ENCODE measurements around the gene AATK. TPM values are rescaled to one million over a fixed set of nuclear protein-coding genes. Genes with fewer than 3 reads are reported as not detected.

AATK gene
- total and polyA plus RNA-seq, 2 of the 13 experiments (the other 11 are each of a cell fraction or from before 2014, with no cell fraction given): 2.9 to 8.4 TPM

DNA sequence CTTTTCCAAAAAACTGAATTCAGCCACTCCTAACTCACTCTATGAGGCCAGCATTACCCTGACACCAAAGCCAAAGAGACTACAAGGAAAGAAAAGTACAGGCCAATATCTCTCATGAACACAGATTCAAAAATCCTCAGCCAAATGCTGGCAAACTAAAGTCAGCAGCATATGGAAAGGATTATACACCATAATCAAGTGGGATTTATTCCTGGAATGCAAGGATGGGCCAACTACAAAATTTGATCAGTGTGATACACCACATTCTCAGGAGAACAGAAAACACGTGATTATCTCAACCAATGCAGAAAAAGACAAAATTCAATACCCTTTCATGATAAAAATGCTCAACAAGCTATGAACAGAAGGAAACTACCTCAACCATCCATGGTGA is 7.7 kb upstream of the AATK start:
- no peak for ATAC-seq
- Histone ChIP-seq H3K4me2 (ENCODE audit: low read depth, low read length) (no peak overlapping the region), H3K9me3 (ENCODE audit: low read length) (no peaks in the 10 kb centered on the region), H4K20me1 (ENCODE audit: insufficient read depth, low read length) (no peaks in the 10 kb centered on the region), H3K4me1 (ENCODE audit: insufficient read depth, low read length) (peaks cover 20% of the 10 kb centered on the region), H2AFZ (ENCODE audit: low read length) (no peak overlapping the region), H3K9ac (ENCODE audit: insufficient read depth, low read depth, low read length) (no peak overlapping the region), H3K27me3 (ENCODE audit: control insufficient read depth in 1 of 2, insufficient read depth in 2 of 2, low read length in 2 of 2) (peaks cover 1 to 18% of the 10 kb centered on the region in 2 experiments; a peak in 3 of 5 replicates), H3K36me3 (replicated peaks in 1 of 2; ENCODE audit: control insufficient read depth in 1 of 2, insufficient read depth in 2 of 2, low read length in 2 of 2) (no peaks in the 10 kb centered on the region), H3K4me3 (replicated peaks in 1 of 3; ENCODE audit: insufficient read depth in 1 of 3, low read depth in 2 of 3, low read length in 3 of 3) (no peak overlapping the region), H3K27ac (ENCODE audit: extremely low read length, insufficient read depth, low read length) (no peak overlapping the region), H3K79me2 (ENCODE audit: insufficient read depth, low read length) (no peaks in the 10 kb centered on the region)
- no peak for DNase-seq (ENCODE audit: low spot score)
- CTCF ChIA-PET (ENCODE audit: low intra/inter-chr PET ratio, low total read pairs): no interaction called here
- BruUV-seq (replicated peaks): no TSS peak
- 57% methylated on average over 1 of the region's 1 CpG for WGBS (ENCODE audit: low lambda C conversion rate)
- FAIRE-seq: peak; percentile 4
- POLR2A ChIA-PET: no interaction called here
- intact Hi-C loops (cut with micrococcal nuclease; ENCODE audit: unreplicated experiment) (no loop called here), in situ Hi-C loops (cut with HindIII; ENCODE audit: extremely low pct_ligation_motif_present, low pct_unique_long_range_greater_than_20kb) (no loop called here)
- TF ChIP-seq ZNF879 (CRISPR knock-in tag; IDR thresholded peaks at IDR 0.05): no peak
- no peak for TF ChIP-seq SNAI1 (CRISPR knock-in tag; IDR thresholded peaks at IDR 0.05; ENCODE audit: borderline replicate concordance)
- no peak for TF ChIP-seq NFIC (IDR thresholded peaks at IDR 0.05; ENCODE audit: low read length)
- TF ChIP-seq, protein P1, sequence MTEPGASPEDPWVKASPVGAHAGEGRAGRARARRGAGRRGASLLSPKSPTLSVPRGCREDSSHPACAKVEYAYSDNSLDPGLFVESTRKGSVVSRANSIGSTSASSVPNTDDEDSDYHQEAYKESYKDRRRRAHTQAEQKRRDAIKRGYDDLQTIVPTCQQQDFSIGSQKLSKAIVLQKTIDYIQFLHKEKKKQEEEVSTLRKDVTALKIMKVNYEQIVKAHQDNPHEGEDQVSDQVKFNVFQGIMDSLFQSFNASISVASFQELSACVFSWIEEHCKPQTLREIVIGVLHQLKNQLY (CRISPR knock-in tag; IDR thresholded peaks at IDR 0.05): no peak
- TF ChIP-seq HDAC2 (CRISPR knock-in tag; IDR thresholded peaks at IDR 0.05): no peak
- TF ChIP-seq HES4 (CRISPR knock-in tag; IDR thresholded peaks at IDR 0.05; ENCODE audit: borderline replicate concordance): no peak
- TF ChIP-seq FOXO1 (CRISPR knock-in tag; IDR thresholded peaks at IDR 0.05): no peak
- TF ChIP-seq ZNF841 (CRISPR knock-in tag; IDR thresholded peaks at IDR 0.05; ENCODE audit: borderline replicate concordance): no peak
- TF ChIP-seq, protein P2, sequence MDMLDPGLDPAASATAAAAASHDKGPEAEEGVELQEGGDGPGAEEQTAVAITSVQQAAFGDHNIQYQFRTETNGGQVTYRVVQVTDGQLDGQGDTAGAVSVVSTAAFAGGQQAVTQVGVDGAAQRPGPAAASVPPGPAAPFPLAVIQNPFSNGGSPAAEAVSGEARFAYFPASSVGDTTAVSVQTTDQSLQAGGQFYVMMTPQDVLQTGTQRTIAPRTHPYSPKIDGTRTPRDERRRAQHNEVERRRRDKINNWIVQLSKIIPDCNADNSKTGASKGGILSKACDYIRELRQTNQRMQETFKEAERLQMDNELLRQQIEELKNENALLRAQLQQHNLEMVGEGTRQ (IDR thresholded peaks at IDR 0.05; ENCODE audit: low read depth, low read length): no peak
- TF ChIP-seq, protein P2 (CRISPR knock-in tag; IDR thresholded peaks at IDR 0.05; ENCODE audit: borderline replicate concordance): no peak
- TF ChIP-seq, protein P3, sequence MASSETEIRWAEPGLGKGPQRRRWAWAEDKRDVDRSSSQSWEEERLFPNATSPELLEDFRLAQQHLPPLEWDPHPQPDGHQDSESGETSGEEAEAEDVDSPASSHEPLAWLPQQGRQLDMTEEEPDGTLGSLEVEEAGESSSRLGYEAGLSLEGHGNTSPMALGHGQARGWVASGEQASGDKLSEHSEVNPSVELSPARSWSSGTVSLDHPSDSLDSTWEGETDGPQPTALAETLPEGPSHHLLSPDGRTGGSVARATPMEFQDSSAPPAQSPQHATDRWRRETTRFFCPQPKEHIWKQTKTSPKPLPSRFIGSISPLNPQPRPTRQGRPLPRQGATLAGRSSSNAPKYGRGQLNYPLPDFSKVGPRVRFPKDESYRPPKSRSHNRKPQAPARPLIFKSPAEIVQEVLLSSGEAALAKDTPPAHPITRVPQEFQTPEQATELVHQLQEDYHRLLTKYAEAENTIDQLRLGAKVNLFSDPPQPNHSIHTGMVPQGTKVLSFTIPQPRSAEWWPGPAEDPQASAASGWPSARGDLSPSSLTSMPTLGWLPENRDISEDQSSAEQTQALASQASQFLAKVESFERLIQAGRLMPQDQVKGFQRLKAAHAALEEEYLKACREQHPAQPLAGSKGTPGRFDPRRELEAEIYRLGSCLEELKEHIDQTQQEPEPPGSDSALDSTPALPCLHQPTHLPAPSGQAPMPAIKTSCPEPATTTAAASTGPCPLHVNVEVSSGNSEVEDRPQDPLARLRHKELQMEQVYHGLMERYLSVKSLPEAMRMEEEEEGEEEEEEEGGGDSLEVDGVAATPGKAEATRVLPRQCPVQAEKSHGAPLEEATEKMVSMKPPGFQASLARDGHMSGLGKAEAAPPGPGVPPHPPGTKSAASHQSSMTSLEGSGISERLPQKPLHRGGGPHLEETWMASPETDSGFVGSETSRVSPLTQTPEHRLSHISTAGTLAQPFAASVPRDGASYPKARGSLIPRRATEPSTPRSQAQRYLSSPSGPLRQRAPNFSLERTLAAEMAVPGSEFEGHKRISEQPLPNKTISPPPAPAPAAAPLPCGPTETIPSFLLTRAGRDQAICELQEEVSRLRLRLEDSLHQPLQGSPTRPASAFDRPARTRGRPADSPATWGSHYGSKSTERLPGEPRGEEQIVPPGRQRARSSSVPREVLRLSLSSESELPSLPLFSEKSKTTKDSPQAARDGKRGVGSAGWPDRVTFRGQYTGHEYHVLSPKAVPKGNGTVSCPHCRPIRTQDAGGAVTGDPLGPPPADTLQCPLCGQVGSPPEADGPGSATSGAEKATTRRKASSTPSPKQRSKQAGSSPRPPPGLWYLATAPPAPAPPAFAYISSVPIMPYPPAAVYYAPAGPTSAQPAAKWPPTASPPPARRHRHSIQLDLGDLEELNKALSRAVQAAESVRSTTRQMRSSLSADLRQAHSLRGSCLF (CRISPR knock-in tag; IDR thresholded peaks at IDR 0.05; ENCODE audit: borderline replicate concordance): no peak
- no peak for TF ChIP-seq KAT2B (IDR thresholded peaks at IDR 0.05; ENCODE audit: borderline replicate concordance, low read depth, low read length)
- no peak for TF ChIP-seq ZNF737 (CRISPR knock-in tag; IDR thresholded peaks at IDR 0.05; ENCODE audit: borderline replicate concordance)
- TF ChIP-seq SP140L (CRISPR knock-in tag; IDR thresholded peaks at IDR 0.05; ENCODE audit: borderline replicate concordance): no peak
- no peak for TF ChIP-seq PHF21A (CRISPR knock-in tag; IDR thresholded peaks at IDR 0.05)
- no peak for TF ChIP-seq ZNF549 (CRISPR knock-in tag; IDR thresholded peaks at IDR 0.05)
- TF ChIP-seq, protein P4, sequence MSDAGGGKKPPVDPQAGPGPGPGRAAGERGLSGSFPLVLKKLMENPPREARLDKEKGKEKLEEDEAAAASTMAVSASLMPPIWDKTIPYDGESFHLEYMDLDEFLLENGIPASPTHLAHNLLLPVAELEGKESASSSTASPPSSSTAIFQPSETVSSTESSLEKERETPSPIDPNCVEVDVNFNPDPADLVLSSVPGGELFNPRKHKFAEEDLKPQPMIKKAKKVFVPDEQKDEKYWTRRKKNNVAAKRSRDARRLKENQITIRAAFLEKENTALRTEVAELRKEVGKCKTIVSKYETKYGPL (CRISPR knock-in tag; IDR thresholded peaks at IDR 0.05): no peak
- TF ChIP-seq SOX13 (IDR thresholded peaks at IDR 0.05): no peak
- no peak for TF ChIP-seq SOX13 (CRISPR knock-in tag; conservative IDR thresholded peaks at IDR 0.05 in 1 of 2, IDR thresholded peaks at IDR 0.05 in 1 of 2)

All from HepG2 (cell line).